Fibroblast of lung (primary cell): Measurements from ENCODE around the gene MEGF6. TPM values are rescaled to one million over a fixed set of nuclear protein-coding genes. Genes with fewer than 3 reads are reported as not detected.
A peak's percentile ranks its signal among the peaks of the same experiment; 100 is the strongest.

Experiments
- DNase-seq, 2 donors: peaks; one replicate each; pipeline versions ENCODE4 v3.0.0 to v3.0.0-alpha.2; 2010; ENCODE audit warnings: low read depth in 2 of 2
- H2AFZ ChIP-seq: 2 replicates; pipeline ENCODE4 v1.5.1; 2012; ENCODE audit warnings: low read length, control low read depth, inconsistent platforms
- H3K27ac ChIP-seq: 2 replicates; pipeline ENCODE4 v1.5.1; 2011; ENCODE audit warnings: low read length, control low read depth; ENCODE audit not compliant: insufficient read depth
- H3K27me3 ChIP-seq: 2 replicates; pipeline ENCODE4 v1.5.1; 2011; ENCODE audit warnings: mild to moderate bottlenecking, low read length; ENCODE audit not compliant: control insufficient read depth, insufficient read depth
- H3K36me3 ChIP-seq: 2 replicates; pipeline ENCODE4 v1.5.1; 2011; ENCODE audit warnings: low read length; ENCODE audit not compliant: control insufficient read depth, insufficient read depth
- H3K4me1 ChIP-seq: 2 replicates; pipeline ENCODE4 v1.5.1; 2011; ENCODE audit warnings: low read length; ENCODE audit not compliant: control insufficient read depth, insufficient read depth; ENCODE audit errors: extremely low read depth
- H3K4me2 ChIP-seq: 2 replicates; pipeline ENCODE4 v1.5.1; 2011; ENCODE audit warnings: low read length, control low read depth; ENCODE audit not compliant: insufficient read depth; ENCODE audit errors: extremely low read depth
- H3K4me3 ChIP-seq, 4 experiments: fragments of 200-600 bp in 1 of 4; sonication (generic) in 1 of 4; replicated peaks in 1 of 4; 2 replicates each; pipeline ENCODE4 v1.5.1; 2011 to 2016; ENCODE audit warnings: low read length in 4 of 4, low read depth in 3 of 4, mild to moderate bottlenecking in 3 of 4, control low read depth in 2 of 4, inconsistent platforms in 1 of 4, mixed read lengths in 1 of 4; ENCODE audit not compliant: insufficient read depth in 1 of 4; ENCODE audit errors: control extremely low read depth in 1 of 4
- H3K79me2 ChIP-seq: 2 replicates; pipeline ENCODE4 v1.5.1; 2012; ENCODE audit warnings: mild to moderate bottlenecking, low read length, inconsistent platforms; ENCODE audit not compliant: control insufficient read depth, insufficient read depth
- H3K9ac ChIP-seq: 2 replicates; pipeline ENCODE4 v1.5.1; 2011; ENCODE audit warnings: mild to moderate bottlenecking, low read length, control low read depth; ENCODE audit not compliant: insufficient read depth
- H3K9me3 ChIP-seq: 2 replicates; pipeline ENCODE4 v1.5.1; 2012; ENCODE audit warnings: low read depth, low read length; ENCODE audit not compliant: control insufficient read depth, insufficient read depth
- H4K20me1 ChIP-seq: 2 replicates; pipeline ENCODE4 v1.5.1; 2011; ENCODE audit warnings: low read length; ENCODE audit not compliant: control insufficient read depth, insufficient read depth; ENCODE audit errors: extremely low read depth
- EZH2 ChIP-seq: IDR thresholded peaks from 2 replicates; pipeline ENCODE4 v1.5.1; 2012; ENCODE audit warnings: low read length, control low read depth, mild to moderate bottlenecking; ENCODE audit errors: missing control alignments
- polyA plus RNA-seq, 2 donors: library from polyadenylated mRNA; depleted of rRNA in 1 of 2; stranded (reverse) in 1 of 2; unstranded in 1 of 2; fragments of >200 nt; gene quantifications; 2 replicates each; pipeline ENCODE4 v1.2.1, GENCODE V29; 2011 to 2012; ENCODE audit warnings: missing spikeins in 1 of 2
- total RNA-seq: library from RNA; depleted of rRNA; stranded (reverse); fragments of >200 nt; gene quantifications from 2 replicates; pipeline ENCODE4 v1.2.1, GENCODE V29; 2014
- TF ChIP-seq, protein P1 (sequence below), 2 donors: IDR thresholded peaks in 1 of 2; conservative IDR thresholded peaks in 1 of 2; 1 replicate in 1 of 2; 2 replicates in 1 of 2; pipeline ENCODE4 v1.5.1; 2011 to 2012; ENCODE audit warnings: low read length in 2 of 2, control low read depth in 1 of 2, inconsistent platforms in 1 of 2, low read depth in 1 of 2, mild to moderate bottlenecking in 1 of 2

MEGF6 gene
- total and polyA plus RNA-seq, 2 donors (not counting 1 experiment from before 2014, with no cell fraction given) = 1.6 to 11.6 TPM

DNA sequence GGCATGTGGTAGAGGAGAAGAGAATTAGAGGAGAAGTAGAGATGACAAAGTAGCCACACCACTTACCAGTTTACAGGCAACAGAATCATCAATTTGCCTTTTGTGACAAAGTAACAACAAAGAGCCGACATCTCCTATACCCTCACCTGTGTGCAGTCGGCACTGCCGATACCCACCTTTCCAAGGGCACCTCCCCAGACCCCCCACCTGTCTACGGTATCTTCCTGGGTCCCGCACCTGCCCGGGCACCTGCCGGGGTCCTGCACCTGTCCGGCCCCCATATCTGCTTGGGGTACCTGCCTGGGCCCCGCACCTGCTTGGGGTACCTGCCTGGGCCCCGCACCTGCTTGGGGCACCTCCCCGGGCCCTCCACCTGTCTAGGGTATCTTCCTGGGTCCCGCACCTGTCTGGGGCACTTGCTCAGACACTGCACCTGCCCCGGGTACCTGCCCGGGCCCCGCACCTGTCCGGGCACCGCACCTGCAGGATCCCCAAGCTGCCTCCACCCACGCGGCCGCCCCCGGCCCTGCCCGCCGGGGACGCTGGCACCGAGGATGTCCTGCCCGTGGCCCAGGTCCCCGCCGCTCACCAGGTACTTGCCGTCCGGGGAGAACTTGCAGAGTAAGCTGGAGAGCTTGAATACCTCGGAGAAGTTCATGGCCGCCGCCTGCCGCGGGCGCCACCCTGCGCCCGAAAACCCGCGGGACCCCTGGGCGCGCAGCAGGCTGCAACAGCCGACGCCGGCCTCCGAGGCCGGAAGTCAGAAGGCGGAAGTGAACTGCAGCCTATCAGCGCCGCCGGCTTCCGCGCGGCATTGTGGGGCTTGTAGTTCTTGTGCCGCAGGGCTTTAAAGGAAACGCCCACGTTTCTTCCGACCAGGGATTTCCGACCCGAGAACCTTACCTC, 38.3 kb upstream of the MEGF6 start, which contains the start of gene WRAP73:
Gene WRAP73, minus strand, starts transcription at position 762 of the 906 bp plus-strand sequence. Its CDS starts 104 bp downstream, at position 658.
- peak; percentile 90 for DNase-seq
- H3K27me3 ChIP-seq = peaks cover 34% of the 10 kb centered on the region
- peaks cover 3% of the 10 kb centered on the region for H3K36me3 ChIP-seq
- H3K4me1 ChIP-seq = no peaks in the 10 kb centered on the region
- no peak within 1 kb of the TSS for H3K27ac ChIP-seq
- H4K20me1 ChIP-seq = no peaks in the 10 kb centered on the region
- TF ChIP-seq EZH2 = no peak
- TF ChIP-seq, protein P1, sequence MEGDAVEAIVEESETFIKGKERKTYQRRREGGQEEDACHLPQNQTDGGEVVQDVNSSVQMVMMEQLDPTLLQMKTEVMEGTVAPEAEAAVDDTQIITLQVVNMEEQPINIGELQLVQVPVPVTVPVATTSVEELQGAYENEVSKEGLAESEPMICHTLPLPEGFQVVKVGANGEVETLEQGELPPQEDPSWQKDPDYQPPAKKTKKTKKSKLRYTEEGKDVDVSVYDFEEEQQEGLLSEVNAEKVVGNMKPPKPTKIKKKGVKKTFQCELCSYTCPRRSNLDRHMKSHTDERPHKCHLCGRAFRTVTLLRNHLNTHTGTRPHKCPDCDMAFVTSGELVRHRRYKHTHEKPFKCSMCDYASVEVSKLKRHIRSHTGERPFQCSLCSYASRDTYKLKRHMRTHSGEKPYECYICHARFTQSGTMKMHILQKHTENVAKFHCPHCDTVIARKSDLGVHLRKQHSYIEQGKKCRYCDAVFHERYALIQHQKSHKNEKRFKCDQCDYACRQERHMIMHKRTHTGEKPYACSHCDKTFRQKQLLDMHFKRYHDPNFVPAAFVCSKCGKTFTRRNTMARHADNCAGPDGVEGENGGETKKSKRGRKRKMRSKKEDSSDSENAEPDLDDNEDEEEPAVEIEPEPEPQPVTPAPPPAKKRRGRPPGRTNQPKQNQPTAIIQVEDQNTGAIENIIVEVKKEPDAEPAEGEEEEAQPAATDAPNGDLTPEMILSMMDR (conservative IDR thresholded peaks at IDR 0.05 in 1 of 2, IDR thresholded peaks at IDR 0.05 in 1 of 2; ENCODE audit: low read depth in 1 of 2, low read length in 2 of 2) = peak in 1 of 2 donors; percentile 14
- H3K79me2 ChIP-seq = no peaks in the 10 kb centered on the region
- H3K4me3 ChIP-seq = peak within 1 kb of the TSS; percentile 74 to 93 (median 78)
- H3K9me3 ChIP-seq = no peaks in the 10 kb centered on the region
- peak within 1 kb of the TSS; percentile 73 for H3K9ac ChIP-seq
- H3K4me2 ChIP-seq = peak within 1 kb of the TSS; percentile 53
- H2AFZ ChIP-seq = peak within 1 kb of the TSS; percentile 61

DNA sequence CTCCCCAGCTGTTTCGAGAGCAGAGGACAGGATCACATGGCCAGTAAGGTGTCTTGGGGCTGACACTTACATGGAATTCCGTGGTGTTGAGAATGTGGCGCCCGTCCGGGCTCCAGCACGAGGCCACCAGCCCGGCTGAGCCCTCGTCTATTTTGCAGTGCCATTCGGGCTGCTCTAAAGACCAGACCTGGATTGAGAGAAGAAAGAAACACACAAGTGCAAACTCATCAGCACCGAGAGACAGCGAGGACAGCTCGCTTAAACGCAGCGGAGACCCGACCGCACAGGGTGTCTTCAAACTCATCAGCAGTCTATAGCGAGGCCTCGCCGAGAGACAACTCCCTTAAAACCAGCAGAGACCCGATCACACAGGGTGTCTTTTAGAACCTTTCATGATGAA, 35.3 kb upstream of the MEGF6 start:
- TF ChIP-seq EZH2 = no peak
- TF ChIP-seq, protein P1 (conservative IDR thresholded peaks at IDR 0.05 in 1 of 2, IDR thresholded peaks at IDR 0.05 in 1 of 2; ENCODE audit: low read depth in 1 of 2, low read length in 2 of 2) = no peak
- Histone ChIP-seq H3K27me3 (peaks cover 15% of the 10 kb centered on the region), H4K20me1 (no peaks in the 10 kb centered on the region), H3K9me3 (no peaks in the 10 kb centered on the region), H3K79me2 (no peaks in the 10 kb centered on the region), H2AFZ (no peak overlapping the region), H3K4me2 (no peak overlapping the region), H3K27ac (no peak overlapping the region), H3K36me3 (peaks cover 6% of the 10 kb centered on the region), H3K4me3 (no peak overlapping the region), H3K4me1 (no peaks in the 10 kb centered on the region), H3K9ac (no peak overlapping the region)
- DNase-seq = no peak

DNA sequence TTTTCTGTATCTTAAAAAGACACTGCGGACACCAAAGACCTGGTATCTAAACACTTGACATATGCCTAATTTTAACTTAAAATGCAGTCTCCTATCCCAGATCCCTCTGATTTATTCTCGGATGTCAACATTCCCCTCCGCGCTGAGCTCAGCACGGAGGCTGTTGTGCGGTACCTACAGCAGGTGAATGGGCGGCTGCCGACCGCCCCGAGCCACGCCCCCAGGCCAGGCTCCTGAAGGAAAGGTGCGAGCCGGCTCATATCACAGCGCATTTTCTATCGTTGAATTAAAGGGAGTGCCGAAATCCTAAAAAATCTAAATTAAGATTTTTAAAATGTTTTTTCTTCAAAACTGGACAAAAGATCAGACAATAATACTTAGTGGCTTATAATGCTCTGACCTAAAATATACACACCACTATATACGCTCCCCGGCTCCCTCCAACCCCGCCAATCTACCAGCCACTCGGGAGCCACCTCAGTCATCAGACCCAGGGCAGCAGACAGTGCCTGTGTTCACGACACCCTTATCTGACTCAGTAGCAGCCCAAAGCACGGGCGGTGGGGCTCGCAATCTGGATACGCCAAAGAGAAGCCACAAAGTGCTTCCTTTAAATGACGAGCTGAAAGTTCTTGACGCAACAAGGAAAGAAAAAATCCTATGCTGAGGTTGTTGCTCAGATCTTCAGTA, 34.5 kb upstream of the MEGF6 start:
- H4K20me1 ChIP-seq = no peaks in the 10 kb centered on the region
- no peak overlapping the region for H3K9ac ChIP-seq
- H3K4me3 ChIP-seq = no peak overlapping the region
- peaks cover 6% of the 10 kb centered on the region for H3K36me3 ChIP-seq
- no peaks in the 10 kb centered on the region for H3K9me3 ChIP-seq
- DNase-seq = no peak
- H3K79me2 ChIP-seq = no peaks in the 10 kb centered on the region
- no peak overlapping the region for H3K4me2 ChIP-seq
- H3K4me1 ChIP-seq = no peaks in the 10 kb centered on the region
- H2AFZ ChIP-seq = no peak overlapping the region
- H3K27ac ChIP-seq = no peak overlapping the region
- peaks cover 7% of the 10 kb centered on the region for H3K27me3 ChIP-seq
- TF ChIP-seq, protein P1 (conservative IDR thresholded peaks at IDR 0.05 in 1 of 2, IDR thresholded peaks at IDR 0.05 in 1 of 2; ENCODE audit: low read depth in 1 of 2, low read length in 2 of 2) = no peak
- no peak for TF ChIP-seq EZH2
